Measurements from ENCODE around the gene ABHD17A. TPM values are rescaled to one million over a fixed set of nuclear protein-coding genes. Genes with fewer than 3 reads are reported as not detected.

The ABHD17A gene
- polyA plus RNA-seq, 1 donor (not counting 4 experiments of a cell fraction or from before 2014, with no cell fraction given) = 27.2 TPM

GRCh38 chr19:1836458-1837221, 48.7 kb downstream of the ABHD17A start:
- DNase-seq (ENCODE audit: low read depth, low spot score) = no peak
- no peaks in the 10 kb centered on the region for H3K9me3 ChIP-seq (ENCODE audit: control insufficient read depth, low read depth, low read length)
- H3K4me2 ChIP-seq (ENCODE audit: control insufficient read depth, extremely low read depth, insufficient read depth, low read depth, low read length) = no peak overlapping the region
- peaks cover 11% of the 10 kb centered on the region in 2 experiments for H3K36me3 ChIP-seq (ENCODE audit: control insufficient read depth in 2 of 2, extremely low read depth in 1 of 2, insufficient read depth in 2 of 2, low read length in 2 of 2)
- H3K4me1 ChIP-seq (ENCODE audit: control insufficient read depth, extremely low read depth, insufficient read depth, low read length) = peaks cover 10% of the 10 kb centered on the region
- H3K9me1 ChIP-seq (ENCODE audit: control insufficient read depth, extremely low read depth, insufficient read depth, low read length) = no peaks in the 10 kb centered on the region
- peaks cover 86% of the 10 kb centered on the region for H3K79me2 ChIP-seq (ENCODE audit: control insufficient read depth, insufficient read depth, low read length)
- no peak overlapping the region for H3K9ac ChIP-seq (ENCODE audit: control insufficient read depth, extremely low read depth, insufficient read depth, low read length)
- TF ChIP-seq CTCF (optimal IDR thresholded peaks at IDR 0.05 in 1 of 3, IDR thresholded peaks at IDR 0.05 in 1 of 3, conservative IDR thresholded peaks at IDR 0.05 in 1 of 3; ENCODE audit: extremely low read depth in 1 of 3, insufficient read depth in 2 of 3, low read length in 3 of 3) (no peak), EZH2 (IDR thresholded peaks at IDR 0.05; ENCODE audit: low read length) (no peak)
- no peak for FAIRE-seq
- no peak overlapping the region for H2AFZ ChIP-seq (ENCODE audit: control insufficient read depth, low read length)
- H4K20me1 ChIP-seq (ENCODE audit: control insufficient read depth, extremely low read depth, insufficient read depth, low read length) = peaks cover 41% of the 10 kb centered on the region
- no peaks in the 10 kb centered on the region for H3K27me3 ChIP-seq (ENCODE audit: control insufficient read depth, extremely low read depth, insufficient read depth, low read length)
- no peak overlapping the region for H3K27ac ChIP-seq (ENCODE audit: control insufficient read depth, insufficient read depth, low read length)
- H3K4me3 ChIP-seq (ENCODE audit: control insufficient read depth in 2 of 3, extremely low read depth in 1 of 3, insufficient read depth in 2 of 3, low read depth in 1 of 3, low read length in 3 of 3) = no peak overlapping the region
- dilution Hi-C loops (cut with MboI; ENCODE audit: extremely low pct_ligation_motif_present, low sequenced_read_pairs) = no loop called here

GRCh38 chr19:1833540-1833939, 51.8 kb downstream of the ABHD17A start:
- Histone ChIP-seq H3K36me3 (ENCODE audit: control insufficient read depth in 2 of 2, extremely low read depth in 1 of 2, insufficient read depth in 2 of 2, low read length in 2 of 2) (peaks cover 4 to 5% of the 10 kb centered on the region in 2 experiments), H3K9me3 (ENCODE audit: control insufficient read depth, low read depth, low read length) (no peaks in the 10 kb centered on the region), H3K9ac (ENCODE audit: control insufficient read depth, extremely low read depth, insufficient read depth, low read length) (no peak overlapping the region), H3K4me2 (ENCODE audit: control insufficient read depth, extremely low read depth, insufficient read depth, low read depth, low read length) (no peak overlapping the region), H4K20me1 (ENCODE audit: control insufficient read depth, extremely low read depth, insufficient read depth, low read length) (peaks cover 34% of the 10 kb centered on the region), H2AFZ (ENCODE audit: control insufficient read depth, low read length) (no peak overlapping the region), H3K9me1 (ENCODE audit: control insufficient read depth, extremely low read depth, insufficient read depth, low read length) (no peaks in the 10 kb centered on the region), H3K27me3 (ENCODE audit: control insufficient read depth, extremely low read depth, insufficient read depth, low read length) (no peaks in the 10 kb centered on the region), H3K27ac (ENCODE audit: control insufficient read depth, insufficient read depth, low read length) (no peak overlapping the region), H3K4me1 (ENCODE audit: control insufficient read depth, extremely low read depth, insufficient read depth, low read length) (no peaks in the 10 kb centered on the region), H3K4me3 (ENCODE audit: control insufficient read depth in 2 of 3, extremely low read depth in 1 of 3, insufficient read depth in 2 of 3, low read depth in 1 of 3, low read length in 3 of 3) (no peak overlapping the region), H3K79me2 (ENCODE audit: control insufficient read depth, insufficient read depth, low read length) (peaks cover 66% of the 10 kb centered on the region)
- FAIRE-seq (no peak), DNase-seq (ENCODE audit: low read depth, low spot score) (no peak)
- TF ChIP-seq EZH2 (IDR thresholded peaks at IDR 0.05; ENCODE audit: low read length) = no peak
- no peak for TF ChIP-seq CTCF (optimal IDR thresholded peaks at IDR 0.05 in 1 of 3, IDR thresholded peaks at IDR 0.05 in 1 of 3, conservative IDR thresholded peaks at IDR 0.05 in 1 of 3; ENCODE audit: extremely low read depth in 1 of 3, insufficient read depth in 2 of 3, low read length in 3 of 3)
- dilution Hi-C loops (cut with MboI; ENCODE audit: extremely low pct_ligation_motif_present, low sequenced_read_pairs) = no loop called here
